HG03558 (cell line): ENCODE data around the gene C12orf42.
A peak's percentile ranks its signal among the peaks of the same experiment; 100 is the strongest.
"Not testable (repeated sequence)": the region's sequence is repeated elsewhere in the genome, so short reads cannot be mapped to it uniquely, and the experiment has no call there.

ENCODE experiments used
- ATAC-seq: cut with Tn5 transposase; IDR thresholded peaks from one replicate; pipeline ENCODE4 v1.9.1; 2021; ENCODE audit warnings: moderate number of reproducible peaks; ENCODE audit not compliant: unreplicated experiment; ENCODE audit errors: extremely low read depth

C12orf42 gene

DNA sequence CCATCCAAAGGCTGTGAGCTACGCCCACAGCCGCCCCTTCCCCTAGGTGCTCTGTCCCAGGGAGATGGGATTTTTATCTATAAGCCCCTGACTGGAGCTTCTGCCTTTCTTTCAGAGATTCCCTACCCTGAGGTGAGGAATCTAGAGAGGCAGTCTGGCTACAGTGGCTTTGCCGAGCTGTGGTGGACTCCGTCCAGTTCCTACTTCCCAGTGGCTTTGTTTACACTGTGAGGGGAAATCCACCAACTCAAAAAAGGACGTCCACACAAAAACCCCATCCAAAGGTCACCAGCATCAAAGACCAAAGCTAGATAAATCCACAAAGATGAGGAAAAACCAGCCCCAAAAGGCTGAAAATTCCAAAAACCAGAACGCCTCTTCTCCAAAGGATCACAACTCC lies 70.1 kb downstream of the C12orf42 start:
- not testable (repeated sequence) for ATAC-seq

DNA sequence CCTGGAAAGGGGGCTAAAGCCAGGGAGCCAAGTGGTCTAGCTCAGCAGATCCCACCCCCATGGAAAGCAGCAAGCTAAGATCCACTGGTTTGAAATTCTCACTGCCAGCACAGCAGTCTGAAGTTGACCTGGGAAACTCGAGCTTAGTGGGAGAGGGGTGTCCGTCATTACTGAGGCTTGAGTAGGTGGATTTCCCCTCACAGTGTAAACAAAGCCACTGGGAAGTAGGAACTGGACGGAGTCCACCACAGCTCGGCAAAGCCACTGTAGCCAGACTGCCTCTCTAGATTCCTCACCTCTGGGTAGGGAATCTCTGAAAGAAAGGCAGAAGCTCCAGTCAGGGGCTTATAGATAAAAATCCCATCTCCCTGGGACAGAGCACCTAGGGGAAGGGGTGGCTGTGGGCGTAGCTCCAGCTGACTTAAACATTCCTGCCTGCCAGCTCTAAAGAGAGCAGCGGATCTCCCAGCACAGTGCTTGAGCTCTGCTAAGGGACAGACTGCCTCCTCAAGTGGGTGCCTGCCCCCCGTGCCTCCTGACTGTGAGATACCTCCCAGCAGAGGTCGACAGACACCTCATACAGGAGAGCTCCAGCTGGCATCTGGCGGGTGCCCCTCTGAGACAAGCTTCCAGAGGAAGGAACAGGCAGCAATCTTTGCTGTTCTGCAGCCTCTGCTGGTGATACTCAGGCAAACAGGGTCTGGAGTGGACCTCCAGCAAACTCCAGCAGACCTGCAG lies 70.8 kb downstream of the C12orf42 start:
- ATAC-seq: not testable (repeated sequence)

DNA sequence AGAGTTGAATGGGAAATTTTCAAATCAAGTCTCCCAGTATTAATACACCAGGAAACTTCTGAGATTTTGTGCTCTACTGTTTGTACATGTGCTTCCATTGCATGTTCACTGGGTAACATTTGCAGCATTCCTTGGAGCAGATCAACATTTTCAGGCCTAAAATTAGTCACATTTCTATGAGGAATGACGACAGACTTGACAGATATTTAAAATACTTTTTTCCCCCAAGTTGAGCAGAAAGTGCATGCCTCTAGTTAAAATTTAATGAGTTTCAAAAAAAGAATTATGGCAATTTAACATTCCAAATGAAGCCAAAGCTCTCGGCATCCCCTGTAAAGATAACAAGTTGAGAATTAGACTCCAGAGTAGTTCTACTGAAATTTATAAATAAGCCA lies 72.3 kb downstream of the C12orf42 start:
- ATAC-seq: no peak

DNA sequence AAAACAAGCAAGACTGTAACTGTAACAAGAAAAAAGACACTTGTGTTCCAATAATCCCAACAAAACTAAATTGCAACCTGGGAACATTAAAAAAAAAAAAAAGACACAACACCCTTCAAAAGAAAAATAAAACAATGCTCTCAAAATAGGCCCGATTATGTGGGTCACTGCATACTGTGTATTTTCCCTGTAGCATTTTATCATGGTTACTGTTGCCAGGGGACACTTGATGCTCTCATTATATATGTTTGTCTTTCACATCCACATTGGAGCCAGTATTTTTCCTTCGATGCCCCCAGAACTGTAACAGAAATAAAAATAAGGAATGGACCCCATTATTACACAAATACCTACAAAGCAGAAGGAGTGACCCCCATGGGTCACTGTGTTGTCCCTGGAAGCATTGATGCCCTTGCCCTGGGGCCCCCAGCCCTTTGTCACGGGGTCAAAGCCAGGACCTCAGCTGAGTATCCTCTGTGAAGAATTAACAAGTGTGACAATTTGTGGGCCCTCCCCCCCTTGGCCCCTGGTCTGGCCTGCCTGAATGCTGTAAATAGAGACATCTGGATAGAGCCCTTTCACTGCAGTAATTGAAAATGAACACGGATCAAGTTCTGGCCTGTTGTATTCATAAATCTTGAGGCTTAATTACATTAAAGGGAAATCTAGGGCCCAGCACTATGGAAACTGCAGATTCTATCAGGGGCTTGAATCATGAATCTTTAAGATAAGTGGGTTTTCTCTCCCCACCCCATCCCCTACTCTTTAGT lies 72.8 kb downstream of the C12orf42 start:
- ATAC-seq: no peak

DNA sequence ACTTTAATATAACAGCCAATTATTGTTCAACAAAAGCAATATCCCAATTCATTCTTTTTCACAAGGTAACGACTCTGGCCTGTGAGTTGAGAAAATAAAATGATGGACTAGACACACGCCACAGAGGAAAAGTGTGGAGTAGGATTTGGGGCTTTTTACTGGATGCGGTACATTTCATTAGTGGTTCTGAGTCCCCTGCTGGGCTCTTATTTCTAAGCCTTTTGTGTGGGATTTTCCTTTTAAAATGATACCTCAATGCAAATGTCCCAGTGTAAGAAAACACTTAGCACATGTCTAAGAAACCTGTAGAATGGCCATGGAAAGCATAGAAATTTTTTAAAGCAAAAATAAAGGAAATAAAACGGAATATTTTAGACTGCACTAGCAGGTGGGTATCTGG lies 73.4 kb downstream of the C12orf42 start:
- ATAC-seq: no peak

DNA sequence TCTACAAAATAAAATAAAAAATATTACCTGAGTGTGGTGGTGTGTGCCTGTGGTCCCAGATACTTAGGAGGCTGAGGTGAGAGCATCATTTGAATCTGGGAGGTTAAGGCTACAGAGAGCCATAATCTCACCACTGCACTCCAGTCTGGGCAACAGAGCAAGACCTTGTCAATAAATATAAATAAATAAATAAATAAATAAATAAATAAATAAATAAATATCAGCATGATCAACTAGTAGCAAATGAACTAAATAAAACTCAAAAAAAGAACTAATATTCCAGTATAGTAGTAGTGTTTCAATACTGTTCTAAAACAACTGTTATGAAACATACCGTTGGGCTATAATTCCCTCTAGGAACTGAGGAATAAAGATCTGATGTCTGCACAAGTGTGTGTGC lies 74.4 kb downstream of the C12orf42 start:
- ATAC-seq: no peak

DNA sequence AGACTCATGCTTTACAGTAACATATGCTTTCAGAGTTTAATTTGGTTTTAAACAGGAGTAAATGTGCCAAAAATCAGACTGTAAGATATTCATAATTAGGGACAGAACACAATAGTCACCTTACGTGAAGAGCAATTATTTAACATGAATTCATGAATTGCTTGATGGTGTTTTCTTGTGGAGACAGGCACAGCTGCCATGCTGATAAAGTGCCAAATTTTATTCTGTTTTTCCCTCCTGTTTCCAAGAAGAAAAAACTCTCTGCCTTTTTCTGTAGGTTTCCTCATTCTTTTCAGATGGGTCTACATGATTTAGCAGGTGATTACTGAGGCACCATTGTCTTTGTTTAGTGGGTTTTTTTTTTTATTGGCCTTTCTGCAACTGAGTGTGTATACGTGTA lies 80.1 kb downstream of the C12orf42 start:
- ATAC-seq: no peak

DNA sequence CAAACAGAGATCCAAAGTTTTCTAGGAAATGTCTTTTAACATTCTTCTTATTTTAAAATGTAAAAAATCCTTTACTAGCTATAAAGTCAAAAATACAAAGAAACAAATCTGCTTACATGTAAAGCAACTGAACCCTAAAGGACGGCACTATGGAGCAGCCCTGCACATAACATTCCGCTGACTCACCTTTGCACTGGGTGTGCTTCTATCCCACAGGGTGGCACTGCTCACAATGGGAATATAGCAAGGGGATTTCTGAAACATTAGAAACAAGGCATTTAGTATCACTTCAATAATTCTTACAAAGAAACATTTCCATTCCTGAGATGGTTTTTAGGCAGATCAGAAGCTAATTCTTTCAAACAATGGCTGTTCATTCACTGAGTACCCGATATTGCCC lies 94.3 kb downstream of the C12orf42 start:
- ATAC-seq: no peak

DNA sequence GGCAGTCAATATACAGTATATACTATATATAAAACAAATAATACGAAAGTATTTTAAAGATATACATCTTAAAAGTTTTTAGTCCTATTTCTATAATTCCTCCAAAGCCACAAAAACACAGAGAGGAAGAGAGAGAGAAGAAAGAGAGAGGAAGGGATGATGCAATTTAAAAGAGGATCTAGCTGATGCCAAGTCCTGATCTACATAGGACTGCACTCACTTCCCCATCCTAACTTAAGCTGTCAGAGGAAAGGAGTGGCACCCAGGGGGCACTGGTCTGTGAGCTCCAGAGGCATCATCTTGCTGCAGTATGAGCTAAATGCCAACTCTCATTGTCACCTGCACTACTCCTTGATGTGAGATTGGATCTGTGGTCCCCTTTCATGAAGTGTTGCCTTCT lies 95.8 kb downstream of the C12orf42 start:
- ATAC-seq: no peak

DNA sequence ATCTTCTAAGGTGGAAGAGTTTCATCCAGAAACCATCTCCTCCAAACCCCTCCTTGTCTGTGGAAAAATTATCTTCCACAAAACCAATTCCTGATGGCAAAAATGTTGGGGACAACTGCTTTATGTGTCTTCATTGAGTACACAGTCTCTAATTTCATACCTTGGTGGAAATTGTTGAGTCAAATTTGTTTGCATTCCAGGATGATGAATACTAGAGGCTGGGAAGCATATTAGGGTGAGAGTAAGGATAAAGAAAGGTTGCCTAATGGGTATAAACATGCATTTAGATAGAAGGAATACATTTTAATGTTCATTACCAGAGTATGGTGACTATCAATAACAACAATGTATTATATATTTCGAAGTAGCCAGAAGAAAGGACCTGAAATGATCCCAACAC lies 98.2 kb downstream of the C12orf42 start:
- ATAC-seq: no peak

DNA sequence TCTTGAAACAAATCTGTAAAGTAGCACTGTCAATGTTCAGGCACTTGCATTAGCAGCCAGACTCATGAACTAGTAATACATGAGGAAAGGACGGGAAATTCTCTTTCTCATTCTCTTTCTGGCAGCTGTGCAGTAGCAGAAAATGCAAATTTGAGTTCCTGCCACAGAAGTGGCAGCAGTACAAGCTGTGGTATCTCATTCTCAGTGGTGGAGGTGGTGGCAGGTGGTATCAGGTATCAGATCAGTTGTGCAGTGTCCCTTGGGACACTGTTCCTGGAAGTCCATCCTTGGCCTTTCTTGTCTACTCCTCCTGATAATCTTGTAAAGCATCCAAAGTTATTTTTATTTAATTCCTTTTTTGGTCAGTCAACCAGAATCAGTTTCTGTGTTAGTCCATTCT lies 103.0 kb downstream of the C12orf42 start:
- ATAC-seq: peak; percentile 75

DNA sequence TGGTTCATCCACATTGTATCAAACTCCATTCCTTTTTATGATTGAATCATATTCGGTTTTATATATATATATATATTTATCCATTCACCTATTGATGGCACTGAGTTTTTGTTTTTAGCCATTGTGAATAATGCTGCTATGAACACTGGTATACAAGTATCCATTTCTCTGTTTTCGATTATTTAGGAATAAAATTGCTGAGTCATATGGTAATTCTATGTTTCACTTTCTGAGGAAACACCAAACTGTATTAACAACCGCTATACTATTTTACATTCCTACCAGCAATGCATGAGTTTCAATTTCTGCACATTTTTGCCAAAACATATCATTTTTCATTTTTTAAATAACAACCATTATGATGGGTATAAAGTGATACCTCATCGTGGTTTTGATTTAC lies 104.7 kb downstream of the C12orf42 start:
- no peak for ATAC-seq

DNA sequence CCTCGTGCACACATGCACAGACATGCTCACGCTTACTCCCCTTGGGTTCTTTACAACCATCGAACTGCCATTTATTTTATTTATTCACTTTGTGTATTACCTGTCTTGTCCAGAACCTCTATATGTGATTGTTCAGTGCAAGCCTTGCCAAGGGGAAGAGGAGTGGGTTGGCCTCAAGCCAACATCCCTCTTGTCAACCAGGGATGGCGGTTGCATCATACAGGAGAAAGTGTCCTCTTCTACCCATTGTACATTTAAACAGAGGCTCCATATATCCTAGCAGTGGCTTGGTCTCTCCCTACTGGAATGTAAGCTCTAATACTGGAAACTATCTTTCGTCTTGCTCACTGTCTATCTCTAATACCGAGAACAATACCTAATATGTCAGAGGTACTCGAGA lies 108.4 kb downstream of the C12orf42 start:
- ATAC-seq: no peak

DNA sequence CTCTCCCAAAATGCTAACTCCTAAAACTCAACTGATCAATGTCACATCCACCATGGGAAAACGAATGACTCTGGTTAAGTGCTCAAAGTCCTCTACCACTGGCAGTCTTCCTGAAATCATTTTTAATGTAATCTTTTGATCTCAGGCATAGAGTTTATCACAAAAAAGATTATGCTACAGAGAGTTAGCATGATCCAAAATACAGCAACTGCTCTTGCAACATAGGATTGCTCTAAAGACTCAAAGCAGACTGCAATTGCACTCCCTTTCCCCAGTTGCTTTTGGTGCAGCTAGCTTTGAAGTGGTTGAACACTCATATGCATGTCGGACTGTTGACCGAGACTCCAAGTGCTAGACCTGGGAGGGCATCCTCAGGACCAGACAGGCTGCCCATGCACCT lies 109.3 kb downstream of the C12orf42 start:
- no peak for ATAC-seq

DNA sequence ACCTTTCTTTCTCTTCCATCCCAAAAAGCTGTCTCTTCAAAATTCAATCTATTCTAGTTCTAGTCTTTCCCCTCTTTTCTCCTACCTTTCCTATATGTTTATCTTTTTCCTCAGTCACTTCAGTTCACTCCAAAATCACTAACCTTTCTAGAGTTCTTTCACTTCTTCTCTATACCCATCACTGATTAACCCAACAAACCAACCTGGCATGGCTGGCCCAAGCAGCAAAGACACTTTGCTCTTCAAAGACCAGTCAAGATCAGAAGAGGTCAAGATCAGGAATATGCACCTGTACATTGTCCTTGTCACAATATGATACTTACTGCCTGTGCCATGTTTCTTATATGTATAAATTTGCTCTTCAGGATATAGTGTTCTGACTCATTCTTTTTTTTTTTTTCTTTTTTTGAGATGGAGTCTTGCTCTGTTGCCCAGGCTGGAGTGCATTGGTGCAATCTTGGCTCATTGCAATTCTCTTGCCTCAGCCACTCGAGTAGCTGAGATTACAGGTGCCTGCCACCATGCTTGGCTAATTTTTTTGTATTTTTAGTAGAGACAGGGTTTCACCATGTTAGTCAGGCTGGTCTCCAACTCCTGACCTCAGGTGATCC lies 112.9 kb downstream of the C12orf42 start:
- ATAC-seq: no peak

DNA sequence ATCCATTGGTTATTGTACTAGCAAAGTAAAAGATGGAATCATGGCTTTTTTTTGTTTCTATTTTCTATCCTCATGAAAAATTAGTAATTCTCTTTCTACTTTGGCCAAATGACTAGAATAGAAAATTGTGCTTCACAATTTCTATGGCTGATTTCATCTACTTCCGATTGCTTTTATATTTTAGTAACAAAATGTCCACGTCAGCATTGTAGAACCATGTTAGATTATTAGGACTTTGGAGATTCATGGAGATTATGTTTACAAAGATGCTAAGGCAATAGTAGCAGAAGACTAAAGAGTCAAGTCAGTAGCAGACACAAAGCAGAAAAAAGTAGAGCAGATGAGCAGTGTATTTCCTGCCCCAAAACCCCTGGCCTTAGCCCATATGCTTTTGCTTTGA lies 113.6 kb downstream of the C12orf42 start:
- ATAC-seq: no peak

DNA sequence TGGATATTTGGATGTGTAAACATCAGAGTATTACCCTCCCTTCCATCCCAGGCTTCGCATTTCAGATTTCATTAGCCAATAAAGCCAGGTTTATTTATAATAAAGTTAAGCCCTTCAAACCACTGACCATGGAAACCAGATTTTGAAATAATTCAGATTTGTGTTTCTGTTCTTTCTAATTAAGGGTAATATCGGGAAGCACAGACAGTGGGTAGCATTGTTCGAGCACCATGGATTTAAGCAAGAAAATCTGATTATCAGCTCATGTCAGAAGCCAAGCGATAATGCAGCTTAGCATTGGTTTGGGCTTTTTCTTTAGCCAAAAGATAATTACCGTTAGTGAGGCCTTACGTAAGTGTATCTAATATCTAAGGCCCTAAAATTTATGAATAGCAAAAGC lies 116.1 kb downstream of the C12orf42 start:
- ATAC-seq: no peak

DNA sequence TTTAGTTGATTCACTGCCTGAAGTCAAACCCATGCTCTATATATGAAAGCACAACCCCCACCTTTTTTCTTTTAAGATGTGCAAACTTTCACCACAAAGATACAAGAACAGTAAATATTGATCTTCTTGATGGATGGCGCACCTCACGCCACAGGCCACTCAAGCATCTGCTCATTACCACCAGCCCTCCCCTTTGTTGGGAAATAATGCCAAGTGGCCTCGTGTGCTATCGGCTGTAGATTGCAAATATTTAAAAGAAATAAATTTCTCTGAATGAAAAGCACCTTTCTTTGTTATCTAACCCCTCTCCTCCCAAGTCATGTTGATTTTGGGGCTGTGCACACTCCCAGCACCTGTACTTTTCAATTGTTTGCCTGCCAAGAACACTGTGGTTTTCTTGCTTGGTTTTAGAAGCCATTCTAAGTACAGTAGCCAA lies 122.7 kb downstream of the C12orf42 start:
- no peak for ATAC-seq

DNA sequence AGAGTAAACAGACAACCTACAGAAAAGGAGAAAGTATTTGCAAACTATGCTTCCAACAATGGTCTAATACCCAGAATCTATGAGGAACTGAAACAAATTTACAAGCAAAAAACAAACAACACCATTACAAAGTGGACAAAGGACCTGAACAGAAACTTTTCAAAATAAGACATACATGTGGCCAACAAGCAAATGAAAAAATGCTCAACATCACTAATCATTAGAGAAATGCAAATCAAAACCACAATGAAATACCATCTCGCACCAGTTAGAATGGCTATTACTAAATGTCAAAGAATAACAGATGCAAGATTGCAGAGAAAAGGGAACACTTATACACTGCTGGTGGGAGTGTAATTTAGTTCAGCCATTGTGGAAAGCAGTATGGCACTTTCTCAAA lies 125.8 kb downstream of the C12orf42 start:
- no peak for ATAC-seq

DNA sequence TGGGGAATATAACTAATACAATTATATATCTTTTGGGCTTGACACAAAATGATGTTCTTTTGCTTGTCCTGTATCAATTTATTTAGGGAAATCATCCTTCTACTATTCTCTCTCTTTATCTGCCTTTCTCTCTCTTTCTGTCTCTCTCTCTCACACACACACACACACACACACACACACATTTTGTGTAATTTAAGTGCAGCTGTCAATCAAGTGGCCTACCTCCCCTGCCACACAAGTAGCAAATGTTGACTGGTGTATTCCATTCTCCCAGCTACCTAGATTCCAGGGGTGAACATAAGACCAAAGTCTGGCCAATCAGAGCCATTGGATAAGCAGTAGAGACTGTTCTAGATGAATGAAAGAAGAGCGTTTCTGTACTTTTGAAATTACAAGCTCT lies 127.6 kb downstream of the C12orf42 start:
- ATAC-seq: no peak

DNA sequence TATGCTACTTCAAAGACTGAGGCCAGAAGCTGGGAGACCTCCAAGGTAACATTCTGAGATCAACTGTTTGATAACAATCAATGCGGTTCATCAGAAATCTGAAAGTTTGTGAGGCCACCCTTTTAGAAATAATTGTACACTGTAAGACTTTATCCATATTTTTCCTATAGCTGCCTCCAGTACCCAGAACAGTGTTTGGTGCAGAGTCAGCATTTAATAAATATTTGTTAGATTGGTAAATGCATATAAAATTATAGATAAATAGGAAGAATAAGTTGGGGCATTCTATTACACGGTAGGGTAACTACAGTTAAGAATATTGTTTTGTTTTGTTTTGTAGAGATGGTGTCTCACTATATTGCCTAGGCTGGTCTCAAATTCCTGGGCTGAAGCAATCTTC lies 141.4 kb downstream of the C12orf42 start:
- ATAC-seq: no peak
